ENCODE results near the gene ST8SIA5.

Gene ST8SIA5

DNA sequence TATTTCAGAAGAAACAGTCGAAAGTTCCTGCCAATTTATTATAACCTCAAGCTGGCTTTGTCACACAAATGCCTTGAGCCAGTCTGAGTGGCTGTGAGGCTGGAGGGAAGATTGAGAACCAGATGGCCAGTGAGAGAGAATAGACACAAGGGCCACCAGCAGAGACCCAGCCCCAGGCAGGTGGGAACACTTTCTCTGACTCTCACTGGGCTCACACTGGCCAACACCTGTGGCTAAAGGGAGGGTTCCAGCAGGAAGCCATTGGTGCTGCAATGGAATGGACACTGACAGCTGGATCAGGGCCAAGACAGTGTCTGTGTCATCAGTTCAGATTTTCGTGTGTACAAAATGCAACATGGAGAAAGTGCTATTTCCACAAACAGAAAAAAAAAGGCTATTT lies 129.7 kb downstream of the ST8SIA5 start (continued):
- TF ChIP-seq, protein P1, sequence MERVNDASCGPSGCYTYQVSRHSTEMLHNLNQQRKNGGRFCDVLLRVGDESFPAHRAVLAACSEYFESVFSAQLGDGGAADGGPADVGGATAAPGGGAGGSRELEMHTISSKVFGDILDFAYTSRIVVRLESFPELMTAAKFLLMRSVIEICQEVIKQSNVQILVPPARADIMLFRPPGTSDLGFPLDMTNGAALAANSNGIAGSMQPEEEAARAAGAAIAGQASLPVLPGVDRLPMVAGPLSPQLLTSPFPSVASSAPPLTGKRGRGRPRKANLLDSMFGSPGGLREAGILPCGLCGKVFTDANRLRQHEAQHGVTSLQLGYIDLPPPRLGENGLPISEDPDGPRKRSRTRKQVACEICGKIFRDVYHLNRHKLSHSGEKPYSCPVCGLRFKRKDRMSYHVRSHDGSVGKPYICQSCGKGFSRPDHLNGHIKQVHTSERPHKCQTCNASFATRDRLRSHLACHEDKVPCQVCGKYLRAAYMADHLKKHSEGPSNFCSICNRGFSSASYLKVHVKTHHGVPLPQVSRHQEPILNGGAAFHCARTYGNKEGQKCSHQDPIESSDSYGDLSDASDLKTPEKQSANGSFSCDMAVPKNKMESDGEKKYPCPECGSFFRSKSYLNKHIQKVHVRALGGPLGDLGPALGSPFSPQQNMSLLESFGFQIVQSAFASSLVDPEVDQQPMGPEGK (CRISPR knock-in tag; IDR thresholded peaks at IDR 0.05; ENCODE audit: borderline replicate concordance), result no peak

DNA sequence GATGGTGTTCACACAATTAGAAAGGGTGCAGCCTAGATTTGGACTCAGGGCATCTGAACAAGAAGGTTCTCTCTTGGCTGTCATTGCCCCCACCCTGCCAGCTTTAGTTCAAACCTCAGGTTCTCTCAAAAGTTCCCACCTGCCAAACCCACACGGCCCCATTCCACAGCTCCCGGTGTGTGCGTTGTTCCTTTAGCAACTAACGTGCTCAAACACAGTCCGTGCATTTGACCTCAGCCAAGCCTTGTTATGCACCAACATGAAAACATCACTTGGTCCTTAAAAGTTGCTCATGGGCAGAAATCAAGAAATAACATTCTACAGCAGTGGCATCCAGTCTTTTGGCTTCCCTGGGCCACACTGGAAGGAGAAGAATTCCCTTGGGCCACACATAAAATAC lies 131.8 kb downstream of the ST8SIA5 start:
- no peak for TF ChIP-seq ZFP30 (CRISPR knock-in tag; IDR thresholded peaks at IDR 0.05)
- TF ChIP-seq, protein P2, sequence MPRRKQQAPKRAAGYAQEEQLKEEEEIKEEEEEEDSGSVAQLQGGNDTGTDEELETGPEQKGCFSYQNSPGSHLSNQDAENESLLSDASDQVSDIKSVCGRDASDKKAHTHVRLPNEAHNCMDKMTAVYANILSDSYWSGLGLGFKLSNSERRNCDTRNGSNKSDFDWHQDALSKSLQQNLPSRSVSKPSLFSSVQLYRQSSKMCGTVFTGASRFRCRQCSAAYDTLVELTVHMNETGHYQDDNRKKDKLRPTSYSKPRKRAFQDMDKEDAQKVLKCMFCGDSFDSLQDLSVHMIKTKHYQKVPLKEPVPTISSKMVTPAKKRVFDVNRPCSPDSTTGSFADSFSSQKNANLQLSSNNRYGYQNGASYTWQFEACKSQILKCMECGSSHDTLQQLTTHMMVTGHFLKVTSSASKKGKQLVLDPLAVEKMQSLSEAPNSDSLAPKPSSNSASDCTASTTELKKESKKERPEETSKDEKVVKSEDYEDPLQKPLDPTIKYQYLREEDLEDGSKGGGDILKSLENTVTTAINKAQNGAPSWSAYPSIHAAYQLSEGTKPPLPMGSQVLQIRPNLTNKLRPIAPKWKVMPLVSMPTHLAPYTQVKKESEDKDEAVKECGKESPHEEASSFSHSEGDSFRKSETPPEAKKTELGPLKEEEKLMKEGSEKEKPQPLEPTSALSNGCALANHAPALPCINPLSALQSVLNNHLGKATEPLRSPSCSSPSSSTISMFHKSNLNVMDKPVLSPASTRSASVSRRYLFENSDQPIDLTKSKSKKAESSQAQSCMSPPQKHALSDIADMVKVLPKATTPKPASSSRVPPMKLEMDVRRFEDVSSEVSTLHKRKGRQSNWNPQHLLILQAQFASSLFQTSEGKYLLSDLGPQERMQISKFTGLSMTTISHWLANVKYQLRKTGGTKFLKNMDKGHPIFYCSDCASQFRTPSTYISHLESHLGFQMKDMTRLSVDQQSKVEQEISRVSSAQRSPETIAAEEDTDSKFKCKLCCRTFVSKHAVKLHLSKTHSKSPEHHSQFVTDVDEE (CRISPR knock-in tag; IDR thresholded peaks at IDR 0.05), result no peak
- TF ChIP-seq, protein P3, sequence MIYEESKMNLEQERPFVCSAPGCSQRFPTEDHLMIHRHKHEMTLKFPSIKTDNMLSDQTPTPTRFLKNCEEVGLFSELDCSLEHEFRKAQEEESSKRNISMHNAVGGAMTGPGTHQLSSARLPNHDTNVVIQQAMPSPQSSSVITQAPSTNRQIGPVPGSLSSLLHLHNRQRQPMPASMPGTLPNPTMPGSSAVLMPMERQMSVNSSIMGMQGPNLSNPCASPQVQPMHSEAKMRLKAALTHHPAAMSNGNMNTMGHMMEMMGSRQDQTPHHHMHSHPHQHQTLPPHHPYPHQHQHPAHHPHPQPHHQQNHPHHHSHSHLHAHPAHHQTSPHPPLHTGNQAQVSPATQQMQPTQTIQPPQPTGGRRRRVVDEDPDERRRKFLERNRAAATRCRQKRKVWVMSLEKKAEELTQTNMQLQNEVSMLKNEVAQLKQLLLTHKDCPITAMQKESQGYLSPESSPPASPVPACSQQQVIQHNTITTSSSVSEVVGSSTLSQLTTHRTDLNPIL (CRISPR knock-in tag; IDR thresholded peaks at IDR 0.05; ENCODE audit: low read depth), result no peak

DNA sequence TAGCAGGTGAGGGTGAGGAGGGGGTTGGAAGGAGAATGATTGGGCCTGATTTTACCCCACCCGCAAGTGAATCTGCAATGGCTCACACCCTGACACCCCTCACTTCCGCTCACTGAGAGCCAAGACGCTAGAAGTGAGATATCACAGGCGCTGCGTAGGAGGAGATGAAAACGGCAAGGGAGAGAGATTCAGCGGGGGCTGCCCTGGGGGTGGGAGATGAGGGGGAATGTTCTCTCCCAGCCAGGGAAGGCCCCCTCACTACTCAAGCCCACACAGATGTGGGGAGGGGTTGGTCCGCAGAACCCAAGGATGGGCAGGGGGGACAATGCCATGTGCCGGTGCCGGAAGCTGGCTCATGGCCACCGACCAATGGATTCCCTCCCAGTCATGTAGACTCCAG lies 132.7 kb downstream of the ST8SIA5 start:
- no peak for TF ChIP-seq TCF4 (CRISPR knock-in tag; IDR thresholded peaks at IDR 0.05; ENCODE audit: borderline replicate concordance)
- TF ChIP-seq CSDC2 (CRISPR knock-in tag; IDR thresholded peaks at IDR 0.05), result no peak
- no peak for TF ChIP-seq ZNF8 (CRISPR knock-in tag; IDR thresholded peaks at IDR 0.05)
- TF ChIP-seq ISL1 (CRISPR knock-in tag; IDR thresholded peaks at IDR 0.05), result no peak
- TF ChIP-seq ZFP30 (CRISPR knock-in tag; IDR thresholded peaks at IDR 0.05), result no peak
- no peak for TF ChIP-seq OSR1 (CRISPR knock-in tag; IDR thresholded peaks at IDR 0.05)
- TF ChIP-seq PPARA (CRISPR knock-in tag; IDR thresholded peaks at IDR 0.05; ENCODE audit: borderline replicate concordance), result no peak
- no peak for TF ChIP-seq TOX (CRISPR knock-in tag; IDR thresholded peaks at IDR 0.05; ENCODE audit: borderline replicate concordance)
- TF ChIP-seq ESRRG (CRISPR knock-in tag; IDR thresholded peaks at IDR 0.05), result no peak
- TF ChIP-seq SNAI2 (CRISPR knock-in tag; IDR thresholded peaks at IDR 0.05), result no peak
- TF ChIP-seq, protein P1 (CRISPR knock-in tag; IDR thresholded peaks at IDR 0.05; ENCODE audit: borderline replicate concordance), result no peak
- no peak for TF ChIP-seq ZC3H10 (CRISPR knock-in tag; IDR thresholded peaks at IDR 0.05)
- TF ChIP-seq, protein P4, sequence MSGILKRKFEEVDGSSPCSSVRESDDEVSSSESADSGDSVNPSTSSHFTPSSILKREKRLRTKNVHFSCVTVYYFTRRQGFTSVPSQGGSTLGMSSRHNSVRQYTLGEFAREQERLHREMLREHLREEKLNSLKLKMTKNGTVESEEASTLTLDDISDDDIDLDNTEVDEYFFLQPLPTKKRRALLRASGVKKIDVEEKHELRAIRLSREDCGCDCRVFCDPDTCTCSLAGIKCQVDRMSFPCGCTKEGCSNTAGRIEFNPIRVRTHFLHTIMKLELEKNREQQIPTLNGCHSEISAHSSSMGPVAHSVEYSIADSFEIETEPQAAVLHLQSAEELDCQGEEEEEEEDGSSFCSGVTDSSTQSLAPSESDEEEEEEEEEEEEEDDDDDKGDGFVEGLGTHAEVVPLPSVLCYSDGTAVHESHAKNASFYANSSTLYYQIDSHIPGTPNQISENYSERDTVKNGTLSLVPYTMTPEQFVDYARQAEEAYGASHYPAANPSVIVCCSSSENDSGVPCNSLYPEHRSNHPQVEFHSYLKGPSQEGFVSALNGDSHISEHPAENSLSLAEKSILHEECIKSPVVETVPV (CRISPR knock-in tag; IDR thresholded peaks at IDR 0.05), result no peak
- TF ChIP-seq, protein P3 (CRISPR knock-in tag; IDR thresholded peaks at IDR 0.05; ENCODE audit: low read depth), result no peak
- ATAC-seq, result no peak

More for the DNA sequence above, 131.8 kb downstream of the ST8SIA5 start:
- ATAC-seq, result no peak

DNA sequence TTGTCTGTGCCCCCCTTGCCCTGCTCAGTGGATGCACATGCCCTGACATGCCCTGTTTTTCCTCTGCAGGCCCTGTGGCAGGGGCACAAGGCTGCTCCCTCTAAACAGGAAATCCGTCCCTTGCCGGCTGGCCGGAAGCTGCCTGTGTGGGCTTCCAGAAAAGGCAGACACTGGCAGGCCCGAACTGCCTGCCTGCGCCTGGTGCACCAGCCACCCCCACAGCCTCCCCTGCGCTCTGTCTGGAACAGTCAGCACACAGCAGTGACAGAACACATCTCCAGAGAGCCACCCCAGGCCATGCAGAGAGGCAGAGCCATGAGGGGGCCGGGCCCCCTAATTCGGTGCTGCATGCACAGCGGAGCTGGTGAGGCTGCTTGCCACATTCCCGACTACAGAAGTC lies 133.3 kb downstream of the ST8SIA5 start:
- peak; percentile 51; the same call in 2 of the 3 replicates for ATAC-seq
- TF ChIP-seq GLIS3 (CRISPR knock-in tag; IDR thresholded peaks at IDR 0.05) (no peak), TOX (CRISPR knock-in tag; IDR thresholded peaks at IDR 0.05; ENCODE audit: borderline replicate concordance) (no peak), BACH2 (CRISPR knock-in tag; IDR thresholded peaks at IDR 0.05; ENCODE audit: borderline replicate concordance) (no peak), RARB (CRISPR knock-in tag; IDR thresholded peaks at IDR 0.05) (no peak), TCF4 (CRISPR knock-in tag; IDR thresholded peaks at IDR 0.05; ENCODE audit: borderline replicate concordance) (no peak), ARNTL (CRISPR knock-in tag; IDR thresholded peaks at IDR 0.05; ENCODE audit: borderline replicate concordance, low read depth) (no peak)
- TF ChIP-seq, protein P2 (CRISPR knock-in tag; IDR thresholded peaks at IDR 0.05), result no peak
- TF ChIP-seq, protein P4 (CRISPR knock-in tag; IDR thresholded peaks at IDR 0.05), result no peak

All from SK-N-SH treated with all-trans-retinoic acid at 6 μM for 48 hours (cell line).